Activated CD4-positive, CD25-positive, alpha-beta regulatory T cell treated with anti-CD3 and anti-CD28 coated beads, Interleukin-2, amount 50 U/mL, for 24 hours (primary cell): ENCODE measurements around the gene CHSY1.
"Not testable (repeated sequence)": the region's sequence is repeated elsewhere in the genome, so short reads cannot be mapped to it uniquely, and the experiment has no call there.

Experiments used
- ATAC-seq, 2 donors: fragments of 150-1000 bp; cut with Tn5 transposase; one replicate each; pipeline ENCODE4 v1.10.0; 2021; ENCODE audit warnings: mild to moderate bottlenecking in 1 of 2, moderate library complexity in 1 of 2

The CHSY1 gene

DNA sequence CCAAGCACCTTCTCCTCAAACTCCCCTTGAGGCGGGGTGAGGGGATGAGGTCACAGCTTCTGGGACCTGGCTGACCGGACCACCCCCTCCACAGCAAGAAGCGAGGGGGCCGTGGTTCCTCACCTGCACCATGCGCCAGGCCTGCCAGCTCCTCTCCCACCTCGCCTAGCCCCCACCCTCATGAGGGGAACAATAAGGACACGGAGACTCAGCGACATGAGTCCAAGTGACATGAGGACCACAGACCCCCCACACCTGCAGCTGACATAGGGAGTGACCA, 118.7 kb downstream of the CHSY1 start:
- no peak for ATAC-seq

DNA sequence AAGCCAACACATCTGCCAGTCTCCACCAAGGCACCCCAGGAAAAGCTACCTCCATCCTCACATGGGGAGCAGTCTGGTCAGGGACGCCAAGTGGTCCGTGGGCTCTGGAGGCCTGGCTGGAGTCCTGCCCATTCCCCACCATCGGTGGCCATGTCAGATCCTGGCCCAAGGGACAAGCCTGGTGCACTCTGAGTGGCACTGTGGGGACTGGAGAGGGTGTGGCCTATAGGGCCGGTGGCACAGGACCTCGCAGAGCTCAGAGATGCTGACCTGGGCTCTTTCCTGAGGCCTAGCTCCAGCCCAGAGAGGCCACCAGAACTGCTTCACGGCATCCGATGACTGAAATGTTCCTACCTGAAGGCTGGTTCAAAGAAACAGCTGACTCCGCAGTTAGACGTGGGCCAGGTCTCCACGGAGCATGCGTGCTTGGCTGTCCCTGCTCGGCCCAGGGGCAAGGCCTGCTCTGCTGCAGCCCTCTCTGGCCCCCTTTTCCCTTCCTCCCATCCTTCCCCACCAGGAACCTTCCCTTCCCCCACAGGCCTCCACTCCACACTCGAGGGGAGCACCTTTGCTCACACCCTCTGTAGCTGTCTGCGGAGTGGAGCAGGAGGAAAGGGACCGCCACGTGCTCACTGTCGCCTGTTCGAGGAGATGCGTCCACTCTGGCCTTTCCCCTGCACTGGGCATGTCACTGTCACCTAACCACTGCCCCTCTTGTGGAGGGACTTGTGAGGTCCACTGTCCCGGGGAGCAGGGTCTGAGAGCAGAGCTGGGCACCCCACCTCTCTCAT, 119.3 kb downstream of the CHSY1 start:
- ATAC-seq = no peak

DNA sequence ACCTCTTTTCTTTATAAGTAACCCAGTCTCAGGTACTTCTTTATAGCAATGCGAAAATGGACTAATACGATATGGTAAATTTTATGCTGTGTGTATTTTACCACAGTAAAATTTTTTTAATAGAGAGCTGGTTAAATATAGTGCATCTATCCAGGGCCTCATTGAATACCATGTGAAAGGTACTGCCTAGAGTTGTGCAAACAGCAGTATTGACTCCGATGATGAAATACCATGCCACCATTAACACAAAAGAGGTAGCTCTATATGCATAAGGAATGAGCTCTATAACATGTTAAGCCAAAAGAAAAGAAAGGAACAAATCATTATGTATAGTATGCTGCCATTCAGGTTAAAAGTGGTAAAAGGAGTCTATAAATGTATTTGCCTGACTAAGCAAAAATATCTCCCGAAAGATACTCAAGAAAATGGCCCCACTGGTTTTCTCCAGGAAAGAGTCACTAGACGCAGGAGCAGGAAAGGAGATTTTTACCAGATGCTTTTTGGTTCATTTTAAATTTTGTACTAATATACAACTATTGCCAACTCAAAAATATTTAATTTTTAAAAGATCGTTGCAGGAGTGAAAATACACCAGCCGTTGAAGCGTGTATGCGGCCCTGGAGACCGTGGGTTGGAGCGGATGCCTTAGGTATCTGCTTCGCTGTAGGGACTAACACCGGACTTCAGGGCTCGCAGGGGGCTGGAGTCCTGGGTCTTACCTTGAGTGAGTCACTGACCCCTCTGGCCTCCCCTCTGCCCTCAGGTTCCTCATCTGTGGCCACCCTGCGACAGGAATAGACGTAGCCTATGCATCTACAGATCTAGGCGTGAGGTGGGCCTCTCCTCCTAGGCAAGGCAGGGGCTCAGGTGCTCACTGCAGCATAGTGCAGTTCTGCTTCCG, 120.1 kb downstream of the CHSY1 start:
- ATAC-seq = no peak

DNA sequence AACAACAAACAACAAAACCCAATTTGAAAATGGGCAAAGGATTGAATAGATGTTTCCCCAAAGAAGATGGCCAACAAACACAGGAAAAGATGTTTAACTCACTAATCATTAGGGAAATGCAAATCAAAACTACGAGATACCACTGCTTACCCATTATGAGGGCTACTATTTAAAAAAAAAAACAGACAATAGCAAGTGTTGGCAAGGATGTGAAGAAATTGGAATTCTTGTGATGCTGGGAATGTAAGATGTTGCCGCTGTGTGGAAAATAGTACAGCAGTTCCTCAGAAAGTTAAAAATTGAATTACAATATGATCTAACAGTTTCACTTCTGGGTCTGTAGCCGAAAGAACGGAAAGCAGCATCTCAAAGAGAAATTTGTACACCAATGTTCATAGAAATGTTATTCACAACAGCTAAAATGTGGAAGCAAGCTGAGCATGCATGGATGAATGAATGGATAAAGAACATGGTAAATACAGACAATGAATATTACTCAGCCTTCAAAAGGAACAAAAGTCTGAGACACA, 121.9 kb downstream of the CHSY1 start:
- no peak for ATAC-seq

DNA sequence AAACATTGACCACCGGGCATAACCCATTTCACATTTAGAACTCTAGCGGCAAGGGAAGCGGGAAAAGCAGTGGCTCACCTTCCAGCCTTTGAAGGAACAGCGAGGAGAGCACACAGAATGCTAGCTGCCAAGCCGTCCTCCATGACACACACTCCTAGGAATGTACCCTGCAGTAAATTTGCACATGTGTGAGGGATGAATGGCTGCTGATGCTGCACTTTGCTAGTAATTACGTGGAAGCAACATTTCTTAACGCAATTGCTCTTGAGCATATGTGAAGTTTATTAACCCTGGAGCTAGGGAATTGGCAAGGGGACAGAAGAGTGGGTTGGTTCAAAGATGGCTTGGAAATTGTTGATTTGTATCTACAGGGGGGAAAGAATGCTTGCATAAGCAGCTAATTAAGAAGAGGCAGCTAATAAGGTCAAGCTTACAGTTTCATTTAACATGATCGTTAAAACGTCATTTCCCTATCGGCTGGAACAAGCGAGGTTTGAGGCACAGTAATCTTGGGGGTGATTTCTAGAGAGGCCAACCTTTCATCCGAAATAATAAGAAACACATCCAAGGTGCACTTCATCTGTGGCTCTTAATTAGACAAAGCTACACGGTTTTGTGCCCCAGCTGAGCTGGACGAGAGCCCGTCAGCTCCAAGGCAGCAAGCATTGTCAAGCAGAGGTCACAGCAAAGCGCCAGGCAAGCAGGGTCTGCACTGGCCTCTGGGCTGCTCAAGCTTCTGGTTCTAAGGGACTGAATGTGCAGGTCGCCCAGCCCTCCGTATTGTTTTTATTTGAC, 123.4 kb downstream of the CHSY1 start:
- no peak for ATAC-seq

DNA sequence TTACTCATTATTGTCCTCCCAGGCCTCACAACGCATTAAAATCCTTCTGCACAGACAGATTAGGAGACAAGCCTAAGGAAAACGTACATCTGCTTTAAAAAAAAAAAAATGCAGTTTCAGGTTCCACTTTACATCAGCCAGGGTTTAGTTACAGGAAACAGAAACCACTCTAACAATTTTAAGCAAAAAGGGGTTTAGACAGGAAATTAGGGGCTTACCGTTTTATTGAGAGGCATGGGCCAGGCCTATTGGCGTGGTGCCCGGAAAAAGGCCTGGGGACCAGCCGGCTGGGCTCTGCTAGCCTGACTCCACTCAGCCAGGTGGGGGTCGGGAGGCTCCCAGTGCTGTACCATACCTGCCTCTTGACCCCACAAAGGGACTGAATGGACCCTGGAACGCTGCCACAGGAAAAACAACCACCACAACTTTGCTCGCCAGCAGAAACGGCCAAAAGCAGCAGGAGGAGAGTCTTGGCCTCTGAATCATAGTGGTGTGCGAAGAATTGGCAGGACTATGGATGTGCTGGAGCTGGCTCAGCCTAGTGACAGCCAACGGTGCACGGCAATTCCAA, 124.3 kb downstream of the CHSY1 start:
- ATAC-seq = peak; percentile 73 to 79

DNA sequence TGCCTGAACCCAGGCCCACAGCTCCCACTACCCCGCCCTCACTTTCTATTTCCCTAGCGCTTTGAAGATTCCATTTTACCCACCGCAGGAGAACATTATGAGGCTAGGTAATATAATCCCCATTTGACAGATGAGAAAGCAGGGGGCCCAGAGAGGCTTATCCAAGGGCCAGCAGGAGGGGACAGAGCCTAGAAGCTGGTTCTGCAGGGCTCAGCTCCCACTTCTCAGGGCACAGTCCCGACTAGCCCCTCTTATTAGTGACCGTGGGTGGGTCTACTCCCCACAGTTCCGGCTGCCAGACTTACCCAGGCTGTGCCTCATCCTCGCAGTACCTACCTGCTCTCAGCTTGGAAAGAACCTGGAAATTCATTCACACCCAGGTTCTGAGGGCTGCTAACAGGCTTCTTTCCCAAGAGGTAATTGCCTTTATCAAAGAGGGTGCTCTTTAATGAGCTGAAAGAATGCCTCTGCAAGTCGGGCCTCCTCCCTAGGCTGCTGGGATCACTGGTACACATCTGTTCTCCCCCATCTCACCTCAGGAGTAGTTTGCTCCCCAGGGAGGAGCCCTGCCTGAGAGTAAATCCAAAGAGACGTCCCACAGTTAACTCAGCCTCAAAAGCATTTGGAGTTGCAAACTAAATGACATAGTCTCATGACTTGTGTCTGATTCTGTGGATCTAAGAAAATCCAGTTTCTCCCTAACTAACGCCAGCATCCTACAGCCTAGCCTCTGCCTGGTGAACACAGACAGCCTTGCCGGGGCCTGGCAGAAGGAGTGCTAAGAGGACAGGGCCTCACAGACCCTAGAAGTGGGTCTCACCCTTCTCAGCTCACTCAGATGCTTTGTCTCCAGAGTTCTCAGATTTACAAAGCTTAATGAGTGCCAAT, 125.0 kb downstream of the CHSY1 start:
- ATAC-seq = peak; percentile 19 to 54

DNA sequence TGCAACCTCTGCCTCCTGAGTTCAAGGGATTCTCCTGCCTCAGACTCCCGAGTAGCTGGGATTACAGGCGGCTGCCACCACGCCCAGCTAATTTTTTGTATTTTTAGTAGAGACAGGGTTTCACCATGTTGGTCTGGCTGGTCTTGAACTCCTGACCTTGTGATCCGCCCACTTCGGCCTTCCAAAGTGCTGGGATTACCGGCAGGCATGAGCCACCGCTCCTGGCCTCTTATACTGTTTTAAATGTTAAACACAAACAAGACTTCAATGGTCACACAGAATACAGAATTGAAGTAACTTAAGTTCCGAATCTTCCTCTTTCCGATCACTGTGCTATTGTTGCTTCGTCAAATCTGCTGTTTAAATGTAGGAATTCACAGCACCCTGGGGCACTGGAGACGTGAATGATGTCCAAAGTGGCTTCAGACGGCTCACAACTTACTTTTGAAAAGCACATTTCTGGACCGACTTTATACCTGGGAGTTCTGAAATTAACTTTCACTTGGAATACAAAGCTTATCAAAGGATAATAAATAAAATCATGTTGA, 125.9 kb downstream of the CHSY1 start:
- ATAC-seq = not testable (repeated sequence)
